Activated CD8-positive, alpha-beta T cell treated with anti-CD3 and anti-CD28 coated beads, Interleukin-2, amount 10 ng/mL, durations not matched to agents 7 days and 5 days (primary cell): Measurements from ENCODE around the gene OR6J1. TPM values are rescaled to one million over a fixed set of nuclear protein-coding genes. Genes with fewer than 3 reads are reported as not detected.
"Not testable (repeated sequence)": the region's sequence is repeated elsewhere in the genome, so short reads cannot be mapped to it uniquely, and the experiment has no call there.

Experiments used
- ATAC-seq: fragments of 150-1000 bp; cut with Tn5 transposase; one replicate; pipeline ENCODE4 v1.10.0; 2021; ENCODE audit warnings: moderate library complexity
- CTCF ChIA-PET: fragments of 350-600 bp; sonication (Branson Sonifier 250); formaldehyde crosslinking; loops from one replicate; lab custom pipeline; 2021; ENCODE audit warnings: antibody characterized with exemption; lab: Charles Lee
- POLR2A ChIA-PET: fragments of 350-600 bp; sonication (Branson Sonifier 250); formaldehyde crosslinking; loops from one replicate; lab custom pipeline; 2021; ENCODE audit warnings: antibody characterized with exemption; lab: Charles Lee
- DNase-seq: peaks from one replicate; pipeline ENCODE4 v3.0.0-alpha.2; 2020
- H3K27ac Mint-ChIP-seq: one replicate; pipeline ENCODE4 v1.8.0; 2021; ENCODE audit warnings: mild to moderate bottlenecking, mixed read lengths
- H3K27me3 Mint-ChIP-seq: one replicate; pipeline ENCODE4 v1.8.0; 2021; ENCODE audit warnings: low read depth, mixed read lengths
- H3K36me3 Mint-ChIP-seq: one replicate; pipeline ENCODE4 v1.8.0; 2021; ENCODE audit warnings: low read depth, mixed read lengths
- H3K4me1 Mint-ChIP-seq: one replicate; pipeline ENCODE4 v1.8.0; 2021; ENCODE audit warnings: low read depth, mixed read lengths
- H3K4me3 Mint-ChIP-seq: one replicate; pipeline ENCODE4 v1.8.0; 2021; ENCODE audit warnings: mild to moderate bottlenecking, mixed read lengths
- H3K9me3 Mint-ChIP-seq: one replicate; pipeline ENCODE4 v1.8.0; 2022; ENCODE audit warnings: mixed read lengths; ENCODE audit not compliant: insufficient read depth
- total RNA-seq, 2 experiments: library from RNA; stranded (reverse); gene quantifications; one replicate each; pipeline ENCODE4 v1.2.3, GENCODE V29; 2021

The OR6J1 gene
- total RNA-seq, 2 experiments from 2014 or later, result not detected

GRCh38 chr14:22593601-22594000 lies 50.6 kb downstream of the OR6J1 start:
- DNase-seq, result no peak
- Mint-ChIP-seq H3K36me3 (peaks cover 4% of the 10 kb centered on the region), H3K27ac (no peak overlapping the region), H3K4me3 (no peak overlapping the region), H3K27me3 (peaks cover 24% of the 10 kb centered on the region), H3K9me3 (no peaks in the 10 kb centered on the region), H3K4me1 (peaks cover 27% of the 10 kb centered on the region)
- ChIA-PET CTCF (interaction anchor here (1.2 to 6.6 kb wide), 2 partner anchors 21 to 59 kb away, joined by 3 to 123 read pairs; no protein-coding TSS in a partner anchor), POLR2A (no interaction called here)
- ATAC-seq, result no peak

- DNase-seq (no peak), ATAC-seq (no peak)
- ChIA-PET POLR2A (no interaction called here), CTCF (interaction anchor here (1.2 to 6.6 kb wide), 2 partner anchors 21 to 60 kb away, joined by 3 to 123 read pairs; no protein-coding TSS in a partner anchor)
- Mint-ChIP-seq H3K36me3 (peaks cover 4% of the 10 kb centered on the region), H3K4me1 (peaks cover 24% of the 10 kb centered on the region), H3K27me3 (peaks cover 24% of the 10 kb centered on the region), H3K27ac (no peak overlapping the region), H3K4me3 (no peak overlapping the region), H3K9me3 (no peaks in the 10 kb centered on the region)
Observed at GRCh38 chr14:22593189-22593588, 51.0 kb downstream of the OR6J1 start.

GRCh38 chr14:22589096-22589839 lies 54.9 kb downstream of the OR6J1 start, which contains the start of gene DAD1:
Gene DAD1, minus strand, starts transcription at chr14:22589224. Its CDS starts 67 bp downstream, at chr14:22589157.
- H3K9me3 Mint-ChIP-seq, result no peaks in the 10 kb centered on the region
- peak; percentile 100 for DNase-seq
- peak; percentile 91 for ATAC-seq
- peaks cover 33% of the 10 kb centered on the region for H3K36me3 Mint-ChIP-seq
- peak within 1 kb of the TSS; percentile 100 for H3K27ac Mint-ChIP-seq
- peaks cover 55% of the 10 kb centered on the region for H3K4me1 Mint-ChIP-seq
- CTCF ChIA-PET, result interaction anchor here (0.6 to 6.6 kb wide), 31 partner anchors 9 to 671 kb away, joined by 3 to 123 read pairs (median 4); partner anchors contain the start of genes ABHD4 and OXA1L
- peaks cover 8% of the 10 kb centered on the region for H3K27me3 Mint-ChIP-seq
- peak within 1 kb of the TSS; percentile 99 for H3K4me3 Mint-ChIP-seq
- POLR2A ChIA-PET, result interaction anchor here (0.6 to 4.1 kb wide), 34 partner anchors 9 to 592 kb away, joined by 3 to 55 read pairs (median 4); partner anchors contain the start of genes ABHD4, HAUS4, LRP10 and MRPL52

- ChIA-PET POLR2A (interaction anchor here (0.7 to 4.1 kb wide), 29 partner anchors 8 to 591 kb away, joined by 3 to 55 read pairs (median 4); partner anchors contain the start of genes ABHD4, HAUS4, MRPL52 and OXA1L), CTCF (interaction anchor here (0.9 to 6.6 kb wide), 23 partner anchors 9 to 600 kb away, joined by 3 to 123 read pairs (median 5); partner anchors contain the start of genes ABHD4 and OXA1L)
- Mint-ChIP-seq H3K27ac (peak overlapping the region; percentile 100), H3K27me3 (peaks cover 6% of the 10 kb centered on the region), H3K9me3 (no peaks in the 10 kb centered on the region), H3K36me3 (peaks cover 33% of the 10 kb centered on the region), H3K4me3 (peak overlapping the region; percentile 99), H3K4me1 (peaks cover 61% of the 10 kb centered on the region)
- no peak for ATAC-seq
- no peak for DNase-seq
Observed at GRCh38 chr14:22588526-22589095, 55.5 kb downstream of the OR6J1 start.

DNA sequence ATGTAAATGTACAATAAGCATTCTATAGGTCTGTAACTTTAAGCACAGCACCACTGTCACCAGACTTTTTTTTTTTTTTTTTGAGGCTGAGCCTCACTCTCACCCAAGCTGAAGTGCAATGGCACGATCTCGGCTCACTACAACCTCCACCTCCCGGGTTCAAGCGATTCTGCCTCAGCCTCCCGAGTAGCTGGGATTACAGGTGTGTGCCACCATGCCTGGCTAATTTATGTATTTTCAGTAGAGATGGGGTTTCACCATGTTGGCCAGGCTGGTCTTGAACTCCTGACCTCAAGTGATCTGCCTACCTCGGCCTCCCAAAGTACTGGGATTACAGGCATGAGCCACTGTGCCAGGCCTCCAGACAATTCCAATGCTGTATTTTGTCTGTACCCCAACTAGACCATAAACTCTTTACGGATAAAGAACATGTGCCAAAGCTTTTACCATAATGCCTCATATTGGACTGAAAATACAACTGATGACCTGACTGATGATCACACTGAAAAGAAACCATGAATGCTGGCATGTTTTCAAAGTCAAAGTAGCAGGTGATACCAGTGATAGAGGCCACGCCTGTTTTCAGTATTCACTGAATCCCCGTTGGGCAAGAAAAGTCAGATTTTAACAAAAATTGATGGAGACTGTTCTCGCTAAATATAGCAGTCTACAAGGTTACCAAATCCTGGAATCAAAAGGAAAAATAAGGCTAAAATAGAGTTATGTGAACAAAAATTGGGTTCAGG lies 56.3 kb downstream of the OR6J1 start:
- CTCF ChIA-PET, result interaction anchor here (1.1 to 6.6 kb wide), 10 partner anchors 12 to 419 kb away, joined by 3 to 123 read pairs (median 10); partner anchors contain the start of gene ABHD4
- Mint-ChIP-seq H3K4me1 (peaks cover 69% of the 10 kb centered on the region), H3K36me3 (peaks cover 38% of the 10 kb centered on the region), H3K4me3 (peak overlapping the region; percentile 99), H3K27ac (peak overlapping the region; percentile 100)
- POLR2A ChIA-PET, result interaction anchor here (0.7 to 4.1 kb wide), 21 partner anchors 7 to 591 kb away, joined by 3 to 55 read pairs (median 4); partner anchors contain the start of genes ABHD4, HAUS4 and OXA1L
- not testable (repeated sequence) for DNase-seq, H3K27me3 Mint-ChIP-seq, H3K9me3 Mint-ChIP-seq, ATAC-seq

DNA sequence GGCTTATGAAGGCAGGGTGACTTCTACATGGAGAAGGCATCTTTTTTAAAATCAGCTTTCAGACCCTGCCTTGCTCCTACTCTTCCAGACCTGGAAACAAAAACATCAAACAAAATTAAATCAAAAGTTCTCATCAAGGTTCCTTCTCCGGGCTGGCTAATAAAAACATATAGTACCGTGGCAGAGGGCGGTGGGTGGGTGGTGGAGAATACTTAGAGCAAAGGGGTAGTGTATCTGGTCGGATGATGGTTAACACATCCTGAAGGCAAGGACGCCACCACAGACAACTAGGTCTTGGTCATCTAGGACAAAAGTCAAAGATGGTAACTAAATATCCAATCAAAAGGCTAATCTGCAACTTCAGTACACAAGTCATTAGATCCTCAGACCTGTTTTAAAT lies 56.9 kb downstream of the OR6J1 start:
- H3K4me1 Mint-ChIP-seq, result peaks cover 73% of the 10 kb centered on the region
- peaks cover 38% of the 10 kb centered on the region for H3K36me3 Mint-ChIP-seq
- DNase-seq (no peak), ATAC-seq (no peak)
- H3K27ac Mint-ChIP-seq, result peak overlapping the region; percentile 100
- CTCF ChIA-PET, result interaction anchor here (0.9 to 6.6 kb wide), 5 partner anchors 15 to 455 kb away, joined by 3 to 123 read pairs (median 21); no protein-coding TSS in a partner anchor
- peaks cover 4% of the 10 kb centered on the region for H3K27me3 Mint-ChIP-seq
- POLR2A ChIA-PET, result interaction anchor here (1.3 to 4.1 kb wide), 4 partner anchors 16 to 65 kb away, joined by 3 to 55 read pairs (median 6); no protein-coding TSS in a partner anchor
- H3K9me3 Mint-ChIP-seq, result no peaks in the 10 kb centered on the region
- H3K4me3 Mint-ChIP-seq, result peak overlapping the region; percentile 99

DNA sequence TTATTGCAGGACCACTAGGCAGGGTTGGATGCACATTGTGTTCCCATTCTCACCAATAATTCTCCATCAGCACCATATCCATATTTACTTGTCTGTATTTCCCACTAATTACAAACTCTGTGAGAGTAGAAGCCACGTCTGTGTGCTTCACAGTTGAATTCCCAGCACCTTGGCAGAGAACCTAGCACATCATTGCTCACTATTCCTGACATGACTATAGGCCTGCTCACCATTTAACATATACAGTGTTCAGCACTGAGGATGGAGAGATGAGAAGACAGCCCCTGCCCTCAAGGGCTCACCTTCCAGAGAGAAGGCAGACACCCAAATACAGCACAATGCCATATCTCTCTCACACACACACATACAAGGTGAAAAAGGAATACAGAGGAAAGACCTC lies 60.2 kb downstream of the OR6J1 start:
- DNase-seq, result no peak
- H3K9me3 Mint-ChIP-seq, result no peaks in the 10 kb centered on the region
- no peaks in the 10 kb centered on the region for H3K27me3 Mint-ChIP-seq
- H3K4me3 Mint-ChIP-seq, result no peak overlapping the region
- ChIA-PET CTCF (interaction anchor here (1.0 to 5.5 kb wide), 4 partner anchors 9 to 485 kb away, joined by 3 to 61 read pairs (median 8); no protein-coding TSS in a partner anchor), POLR2A (interaction anchor here (0.5 kb wide), 1 partner anchor 297 kb away, joined by 3 read pairs; no protein-coding TSS in a partner anchor)
- H3K4me1 Mint-ChIP-seq, result peaks cover 68% of the 10 kb centered on the region
- no peak overlapping the region for H3K27ac Mint-ChIP-seq
- ATAC-seq, result no peak
- peaks cover 49% of the 10 kb centered on the region for H3K36me3 Mint-ChIP-seq

Other genes starting within 250 kb of the OR6J1 start
- 100 to 1,000 TPM; 130 to 147 TPM for gene DAD1, start 55.1 kb downstream of the OR6J1 start, total RNA-seq
- gene ABHD4, start 46.1 kb downstream of the OR6J1 start, total RNA-seq, result 1 to 10 TPM; 8.0 to 8.5 TPM
- gene OXA1L, start 122.3 kb upstream of the OR6J1 start, total RNA-seq, result 100 to 1,000 TPM; 104 to 107 TPM
- under 1 TPM in 1 of 2 experiments, not detected in 1; 0.23 TPM for gene SLC7A7, start 171.1 kb upstream of the OR6J1 start, total RNA-seq
- 10 to 100 TPM; 93.9 to 97.3 TPM for gene MRPL52, start 185.5 kb upstream of the OR6J1 start, total RNA-seq
- 1 to 10 TPM; 1.8 to 2.4 TPM for gene MMP14, start 192.2 kb upstream of the OR6J1 start, total RNA-seq
- 10 to 100 TPM; 37.1 to 40.7 TPM for gene LRP10, start 227.4 kb upstream of the OR6J1 start, total RNA-seq
- under 1 TPM; 0.21 to 0.61 TPM for gene REM2, start 238.9 kb upstream of the OR6J1 start, total RNA-seq